ENCODE data around the gene GGCT. TPM values are rescaled to one million over a fixed set of nuclear protein-coding genes. Genes with fewer than 3 reads are reported as not detected.
"Not testable (repeated sequence)": the region's sequence is repeated elsewhere in the genome, so short reads cannot be mapped to it uniquely, and the experiment has no call there.

The GGCT gene
- total RNA-seq, 6 donors from 2014 or later = 12.6 to 26.2 (median 22.2) TPM

- peak in 1 of 2 donors; percentile 78 for DNase-seq
- H3K27ac ChIP-seq = peak overlapping the region in 2 of 4 donors; percentile 26 to 62
- no peak for TF ChIP-seq EP300 (IDR thresholded peaks at IDR 0.05)
- TF ChIP-seq, protein P1, sequence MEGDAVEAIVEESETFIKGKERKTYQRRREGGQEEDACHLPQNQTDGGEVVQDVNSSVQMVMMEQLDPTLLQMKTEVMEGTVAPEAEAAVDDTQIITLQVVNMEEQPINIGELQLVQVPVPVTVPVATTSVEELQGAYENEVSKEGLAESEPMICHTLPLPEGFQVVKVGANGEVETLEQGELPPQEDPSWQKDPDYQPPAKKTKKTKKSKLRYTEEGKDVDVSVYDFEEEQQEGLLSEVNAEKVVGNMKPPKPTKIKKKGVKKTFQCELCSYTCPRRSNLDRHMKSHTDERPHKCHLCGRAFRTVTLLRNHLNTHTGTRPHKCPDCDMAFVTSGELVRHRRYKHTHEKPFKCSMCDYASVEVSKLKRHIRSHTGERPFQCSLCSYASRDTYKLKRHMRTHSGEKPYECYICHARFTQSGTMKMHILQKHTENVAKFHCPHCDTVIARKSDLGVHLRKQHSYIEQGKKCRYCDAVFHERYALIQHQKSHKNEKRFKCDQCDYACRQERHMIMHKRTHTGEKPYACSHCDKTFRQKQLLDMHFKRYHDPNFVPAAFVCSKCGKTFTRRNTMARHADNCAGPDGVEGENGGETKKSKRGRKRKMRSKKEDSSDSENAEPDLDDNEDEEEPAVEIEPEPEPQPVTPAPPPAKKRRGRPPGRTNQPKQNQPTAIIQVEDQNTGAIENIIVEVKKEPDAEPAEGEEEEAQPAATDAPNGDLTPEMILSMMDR (IDR thresholded peaks at IDR 0.05) = peak; percentile 70 to 85 (median 78)
- TF ChIP-seq POLR2A (IDR thresholded peaks at IDR 0.05) = no peak
- no peak for TF ChIP-seq POLR2AphosphoS5 (IDR thresholded peaks at IDR 0.05)
- peaks cover 13 to 28% (median 19%) of the 10 kb centered on the region in 4 donors for H3K4me1 ChIP-seq
- no peaks in the 10 kb centered on the region for H3K27me3 ChIP-seq
- no peaks in the 10 kb centered on the region for H3K9me3 ChIP-seq
- whole genome bisulfite sequencing, 2 donors = 22 to 29% methylated on average over 6 of the region's 6 CpGs
- peaks cover 0 to 3% (median 0%) of the 10 kb centered on the region in 4 donors for H3K36me3 ChIP-seq
- ATAC-seq (ENCODE audit: low FRiP score in 2 of 2) = peak; percentile 85 to 89
- no peak overlapping the region for H3K4me3 ChIP-seq
Observed at GRCh38 chr7:30548845-30549244, 44.2 kb upstream of the GGCT start.

GRCh38 chr7:30546596-30546995 lies 42.0 kb upstream of the GGCT start:
- H3K4me3 ChIP-seq = no peak overlapping the region
- peaks cover 13 to 23% (median 17%) of the 10 kb centered on the region in 4 donors for H3K4me1 ChIP-seq
- TF ChIP-seq EP300 (IDR thresholded peaks at IDR 0.05) = no peak
- TF ChIP-seq, protein P1 (IDR thresholded peaks at IDR 0.05) = no peak
- TF ChIP-seq POLR2AphosphoS5 (IDR thresholded peaks at IDR 0.05) = no peak
- TF ChIP-seq POLR2A (IDR thresholded peaks at IDR 0.05) = no peak
- 96 to 99% methylated on average over 4 of the region's 4 CpGs for whole genome bisulfite sequencing, 2 donors
- ATAC-seq (ENCODE audit: low FRiP score in 2 of 2) (no peak), DNase-seq (no peak)
- H3K36me3 ChIP-seq = peaks cover 0 to 3% (median 0%) of the 10 kb centered on the region in 4 donors
- H3K9me3 ChIP-seq = no peaks in the 10 kb centered on the region
- no peak overlapping the region for H3K27ac ChIP-seq
- H3K27me3 ChIP-seq = no peaks in the 10 kb centered on the region

DNA sequence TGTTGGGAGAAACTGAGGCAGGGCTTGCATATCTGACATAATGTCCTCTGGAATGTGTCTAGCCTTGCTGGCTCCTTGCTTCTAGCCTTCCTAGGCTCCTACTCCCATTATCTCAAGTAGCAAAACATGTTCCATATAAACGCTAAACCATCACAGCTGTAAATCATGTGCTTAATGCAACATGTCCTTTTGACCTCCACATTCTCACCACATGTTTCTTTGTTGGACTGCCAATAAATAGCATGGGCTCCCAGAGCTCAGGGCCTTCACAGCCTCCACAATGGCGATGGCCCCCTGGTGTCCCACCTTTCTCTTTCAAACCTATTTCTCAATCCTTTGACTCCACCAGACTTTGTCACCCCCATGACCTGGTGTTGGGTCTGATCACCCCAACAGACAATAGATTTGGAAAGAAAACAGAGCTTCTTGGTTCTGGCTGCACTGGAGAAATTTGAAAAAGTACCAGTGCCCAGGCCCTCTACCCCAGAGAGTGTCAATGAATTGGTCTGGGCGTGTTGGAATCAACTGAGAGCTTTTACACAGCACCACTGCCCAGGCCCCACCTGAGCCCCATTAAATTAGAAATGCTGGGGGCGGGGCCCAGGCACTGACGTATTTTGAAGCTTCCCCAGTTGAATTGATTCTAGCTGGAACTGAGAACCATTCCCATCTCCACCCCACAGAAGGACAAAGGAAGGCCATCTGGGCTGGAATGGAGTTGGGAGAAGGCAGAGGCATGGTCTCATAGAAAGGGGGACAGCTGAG lies 41.3 kb upstream of the GGCT start:
- WGBS, 2 donors = 79% methylated on average over 4 to 5 of the region's 5 CpGs
- TF ChIP-seq POLR2A (IDR thresholded peaks at IDR 0.05) (no peak), EP300 (IDR thresholded peaks at IDR 0.05) (no peak), POLR2AphosphoS5 (IDR thresholded peaks at IDR 0.05) (no peak)
- TF ChIP-seq, protein P1 (IDR thresholded peaks at IDR 0.05) = no peak

DNA sequence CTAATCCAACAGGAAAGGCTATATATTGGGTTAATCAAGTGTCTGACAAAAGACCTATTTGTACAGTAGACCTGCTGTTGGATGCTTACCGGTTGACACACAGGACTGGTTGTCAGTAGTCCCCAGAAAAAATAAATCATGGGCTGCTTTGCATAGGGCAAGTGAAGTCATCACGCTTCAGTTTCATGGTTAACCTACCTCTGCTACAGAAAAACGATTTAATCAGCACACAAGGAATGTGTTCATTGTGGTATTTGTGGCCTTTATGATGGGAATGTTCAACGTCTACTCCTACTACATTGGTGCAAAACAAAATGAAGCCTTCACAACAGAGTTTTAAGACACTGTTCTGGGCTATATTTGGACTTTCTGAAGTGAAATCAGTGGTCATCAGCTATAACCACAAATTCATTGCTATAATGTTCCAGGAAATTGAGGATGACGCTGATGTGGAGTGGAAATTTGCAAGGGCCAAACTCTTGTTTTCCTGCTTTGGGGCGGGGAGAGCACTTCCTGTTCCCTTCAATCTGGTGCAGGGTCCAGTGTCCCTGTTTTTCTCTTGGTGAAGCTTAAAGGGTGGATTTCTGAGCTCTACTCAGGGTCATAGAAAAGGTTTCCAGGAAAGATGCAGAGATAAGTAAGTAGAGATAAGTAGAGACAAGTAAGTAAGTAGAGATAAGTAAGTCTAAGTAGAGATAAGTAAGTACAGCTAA lies 39.3 kb upstream of the GGCT start:
- no peak for DNase-seq
- ATAC-seq (ENCODE audit: low FRiP score in 2 of 2) = no peak
- Histone ChIP-seq H3K9me3 (no peaks in the 10 kb centered on the region), H3K4me1 (peaks cover 0 to 5% (median 3%) of the 10 kb centered on the region in 4 donors), H3K4me3 (no peak overlapping the region), H3K36me3 (peaks cover 0 to 3% (median 0%) of the 10 kb centered on the region in 4 donors), H3K27me3 (no peaks in the 10 kb centered on the region), H3K27ac (no peak overlapping the region)
- no peak for TF ChIP-seq POLR2AphosphoS5 (IDR thresholded peaks at IDR 0.05)
- TF ChIP-seq, protein P1 (IDR thresholded peaks at IDR 0.05) = no peak
- TF ChIP-seq EP300 (IDR thresholded peaks at IDR 0.05) = no peak
- no peak for TF ChIP-seq POLR2A (IDR thresholded peaks at IDR 0.05)
- WGBS, 2 donors = 74 to 80% methylated on average over 6 of the region's 6 CpGs

More for the DNA sequence above, 41.3 kb upstream of the GGCT start:
- H3K9me3 ChIP-seq = no peaks in the 10 kb centered on the region
- H3K27me3 ChIP-seq = no peaks in the 10 kb centered on the region
- peaks cover 9 to 17% (median 12%) of the 10 kb centered on the region in 4 donors for H3K4me1 ChIP-seq
- peaks cover 0 to 3% (median 0%) of the 10 kb centered on the region in 4 donors for H3K36me3 ChIP-seq
- H3K27ac ChIP-seq = no peak overlapping the region
- H3K4me3 ChIP-seq = no peak overlapping the region
- DNase-seq (no peak), ATAC-seq (ENCODE audit: low FRiP score in 2 of 2) (no peak)

DNA sequence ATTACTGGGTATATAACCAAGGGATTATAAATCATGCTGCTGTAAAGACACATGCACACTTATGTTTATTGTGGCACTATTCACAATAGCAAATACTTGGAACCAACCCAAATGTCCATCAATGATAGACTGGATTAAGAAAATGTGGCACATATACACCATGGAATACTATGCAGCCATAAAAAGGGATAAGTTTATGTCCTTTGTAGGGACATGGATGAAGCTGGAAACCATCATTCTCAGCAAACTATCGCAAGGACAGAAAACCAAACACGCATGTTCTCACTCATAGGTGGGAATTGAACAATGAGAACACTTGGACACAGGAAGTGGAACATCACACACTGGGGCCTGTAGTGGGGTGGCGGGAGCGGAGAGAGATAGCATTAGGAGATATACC lies 38.5 kb upstream of the GGCT start:
- not testable (repeated sequence) for ATAC-seq (ENCODE audit: low FRiP score in 2 of 2); H3K4me3 ChIP-seq
- WGBS, 2 donors = 97 to 98% methylated on average over 4 of the region's 4 CpGs

More for the DNA sequence above, 38.5 kb upstream of the GGCT start:
- not testable (repeated sequence) for DNase-seq, H3K9me3 ChIP-seq, H3K36me3 ChIP-seq, H3K27me3 ChIP-seq, H3K27ac ChIP-seq, H3K4me1 ChIP-seq

All from upper lobe of left lung (tissue), 6 donors.